B cell (primary cell): ENCODE data around the gene RPS15. TPM values are rescaled to one million over a fixed set of nuclear protein-coding genes. Genes with fewer than 3 reads are reported as not detected.

Source experiments
- ATAC-seq: fragments of 200-7000 bp; cut with Tn5 transposase; one replicate; pipeline ENCODE4 v1.10.0; 2021; ENCODE audit warnings: low read depth, mild to moderate bottlenecking, moderate number of reproducible peaks, moderate library complexity
- CTCF ChIA-PET: fragments of 350-600 bp; sonication (Branson Sonifier 250); formaldehyde crosslinking; loops from one replicate; lab custom pipeline; 2021; ENCODE audit warnings: antibody characterized with exemption, inconsistent platforms; lab: Charles Lee
- POLR2A ChIA-PET: fragments of 350-600 bp; sonication (Branson Sonifier 250); formaldehyde crosslinking; loops from one replicate; lab custom pipeline; 2021; ENCODE audit warnings: antibody characterized with exemption; lab: Charles Lee
- DNase-seq: peaks from one replicate; pipeline ENCODE4 v3.0.0; 2013
- H2AFZ ChIP-seq: 2 replicates; pipeline ENCODE4 v1.6.1; 2012; ENCODE audit warnings: mild to moderate bottlenecking, low read depth, low read length; ENCODE audit not compliant: insufficient read depth, poor library complexity, severe bottlenecking
- H3K27ac ChIP-seq, 2 donors: 1 replicate in 1 of 2; 2 replicates in 1 of 2; pipeline ENCODE4 v1.5.1; 2012 to 2013; ENCODE audit warnings: low read length in 2 of 2, mild to moderate bottlenecking in 2 of 2, moderate library complexity in 1 of 2
- H3K27me3 ChIP-seq, 4 experiments: fragments of 200-600 bp in 1 of 4; sonication (generic) in 1 of 4; replicated peaks in 1 of 4; 1 replicate in 2 of 4; 2 replicates in 2 of 4; pipeline versions ENCODE4 v1.6.1 to v1.7.0; 2013 to 2016; ENCODE audit warnings: low read length in 3 of 4, mild to moderate bottlenecking in 2 of 4, mixed read lengths in 1 of 4, moderate library complexity in 1 of 4; ENCODE audit not compliant: insufficient read depth in 4 of 4, control insufficient read depth in 3 of 4; ENCODE audit errors: control extremely low read depth in 1 of 4
- H3K36me3 ChIP-seq, 2 experiments: replicated peaks in 1 of 2; 1 replicate in 1 of 2; 2 replicates in 1 of 2; pipeline versions ENCODE4 v1.6.1 to v1.7.1; 2013; ENCODE audit warnings: low read length in 1 of 2; ENCODE audit not compliant: insufficient read depth in 2 of 2, control insufficient read depth in 1 of 2; ENCODE audit errors: control extremely low read depth in 1 of 2, extremely low read depth in 1 of 2
- H3K4me1 ChIP-seq, 2 donors: fragments of 200-600 bp in 1 of 2; sonication (generic) in 1 of 2; 1 replicate in 1 of 2; 2 replicates in 1 of 2; pipeline versions ENCODE4 v1.5.1 to v1.6.1; 2013 to 2017; ENCODE audit warnings: low read length in 2 of 2; ENCODE audit not compliant: control insufficient read depth in 2 of 2, insufficient read depth in 2 of 2
- H3K4me2 ChIP-seq: replicated peaks from 2 replicates; pipeline ENCODE3; 2012; ENCODE audit warnings: mild to moderate bottlenecking, low read depth, low read length; ENCODE audit not compliant: poor library complexity, severe bottlenecking
- H3K4me3 ChIP-seq, 5 experiments: fragments of 200-600 bp in 1 of 5; sonication (generic) in 1 of 5; 1 replicate in 3 of 5; 2 replicates in 2 of 5; pipeline versions ENCODE4 v1.5.1 to v1.7.0; 2011 to 2016; ENCODE audit warnings: low read length in 4 of 5, mild to moderate bottlenecking in 4 of 5, low read depth in 2 of 5, control low read depth in 1 of 5, moderate library complexity in 1 of 5; ENCODE audit not compliant: insufficient read depth in 1 of 5; ENCODE audit errors: control extremely low read depth in 1 of 5, extremely low read depth in 1 of 5
- H3K79me2 ChIP-seq: fragments of 200-600 bp; sonication (generic); one replicate; pipeline ENCODE4 v1.6.0; 2016; ENCODE audit warnings: low read length; ENCODE audit not compliant: control insufficient read depth, insufficient read depth
- H3K9ac ChIP-seq: fragments of 200-600 bp; sonication (generic); 2 replicates; pipeline ENCODE4 v1.6.1; 2017; ENCODE audit warnings: mild to moderate bottlenecking, low read length, moderate library complexity
- H3K9me3 ChIP-seq, 3 donors: one replicate each; pipeline versions ENCODE4 v1.6.1 to v1.7.1; 2013; ENCODE audit warnings: low read length in 2 of 3; ENCODE audit not compliant: control insufficient read depth in 2 of 3, insufficient read depth in 1 of 3; ENCODE audit errors: control extremely low read depth in 1 of 3
- H4K20me1 ChIP-seq: 2 replicates; pipeline ENCODE4 v1.6.0; 2012; ENCODE audit warnings: mild to moderate bottlenecking, low read length; ENCODE audit not compliant: insufficient read depth, control insufficient read depth, poor library complexity, severe bottlenecking
- H3K27ac Mint-ChIP-seq: one replicate; pipeline ENCODE4 v1.8.0; 2021; ENCODE audit warnings: mixed read lengths
- H3K27me3 Mint-ChIP-seq: one replicate; pipeline ENCODE4 v1.8.0; 2021; ENCODE audit warnings: mixed read lengths
- H3K4me1 Mint-ChIP-seq: one replicate; pipeline ENCODE4 v1.8.0; 2021; ENCODE audit warnings: mixed read lengths
- H3K4me3 Mint-ChIP-seq: one replicate; pipeline ENCODE4 v1.8.0; 2021; ENCODE audit warnings: mixed read lengths
- H3K9me3 Mint-ChIP-seq: one replicate; pipeline ENCODE4 v1.8.0; 2022; ENCODE audit warnings: mixed read lengths; ENCODE audit not compliant: insufficient read depth
- EZH2 ChIP-seq: IDR thresholded peaks from 2 replicates; pipeline ENCODE4 v1.6.1; 2012; ENCODE audit warnings: borderline replicate concordance, low read depth, mild to moderate bottlenecking, moderate library complexity, low read length; ENCODE audit not compliant: insufficient read depth, poor library complexity, severe bottlenecking
- WGBS: methylation state at CpG from one replicate; pipeline ENCODE4 v1.1.5; 2013; ENCODE audit warnings: missing lambda C conversion rate; ENCODE audit not compliant: insufficient coverage; 5-methylcytosine and 5-hydroxymethylcytosine counted together
- intact Hi-C: fragments of 100-400 bp; cut with micrococcal nuclease; formaldehyde crosslinking; loops from one replicate; pipeline ENCODE4 v1.10.0; 2022
- polyA plus RNA-seq: library from polyadenylated mRNA; depleted of rRNA; stranded (reverse); fragments of >200 nt; gene quantifications from 2 replicates; pipeline ENCODE4 v1.2.3, GENCODE V29; 2012
- total RNA-seq, 2 donors: library from RNA; stranded (reverse); fragments of 120-200 nt in 1 of 2; gene quantifications; 1 replicate in 1 of 2; 2 replicates in 1 of 2; pipeline versions ENCODE4 v1.2.3 to v1.2.4, GENCODE V29; 2013 to 2022
- TF ChIP-seq, protein P1 (sequence below): fragments of 200-600 bp; IDR thresholded peaks from one replicate; pipeline ENCODE4 v1.8.0; 2022; ENCODE audit warnings: antibody characterized with exemption, mild to moderate bottlenecking

RPS15 gene
- total and polyA plus RNA-seq, 2 donors (not counting 1 experiment from before 2014, with no cell fraction given), result 1,520 to 6,007 TPM

DNA sequence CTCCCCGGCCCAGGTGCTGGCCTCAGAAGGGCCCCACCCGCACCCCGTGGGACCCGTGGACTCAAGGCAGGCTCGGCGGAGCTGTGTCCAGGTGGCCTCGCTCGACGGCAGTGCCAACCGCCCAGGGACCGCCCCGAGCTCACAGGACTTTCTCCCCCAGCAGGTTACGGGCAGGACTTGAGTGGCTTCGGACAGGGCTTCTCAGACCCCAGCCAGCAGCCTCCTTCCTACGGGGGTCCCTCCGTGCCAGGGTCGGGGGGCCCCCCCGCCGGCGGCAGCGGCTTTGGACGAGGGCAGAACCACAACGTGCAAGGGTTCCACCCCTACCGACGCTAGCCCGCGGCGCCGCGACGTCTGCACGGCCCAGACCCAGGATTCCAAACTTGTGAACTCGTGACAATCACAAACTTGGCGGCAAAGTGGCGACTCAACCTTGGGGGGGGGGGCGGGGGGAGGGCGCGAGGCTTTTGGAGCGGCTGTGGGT, 3.6 kb upstream of the RPS15 start:
- DNase-seq, result no peak
- Mint-ChIP-seq H3K27me3 (no peaks in the 10 kb centered on the region), H3K4me3 (no peak overlapping the region), H3K9me3 (no peaks in the 10 kb centered on the region), H3K27ac (no peak overlapping the region), H3K4me1 (peaks cover 8% of the 10 kb centered on the region)
- intact Hi-C loops, result no loop called here
- POLR2A ChIA-PET, result no interaction called here
- TF ChIP-seq, protein P1, sequence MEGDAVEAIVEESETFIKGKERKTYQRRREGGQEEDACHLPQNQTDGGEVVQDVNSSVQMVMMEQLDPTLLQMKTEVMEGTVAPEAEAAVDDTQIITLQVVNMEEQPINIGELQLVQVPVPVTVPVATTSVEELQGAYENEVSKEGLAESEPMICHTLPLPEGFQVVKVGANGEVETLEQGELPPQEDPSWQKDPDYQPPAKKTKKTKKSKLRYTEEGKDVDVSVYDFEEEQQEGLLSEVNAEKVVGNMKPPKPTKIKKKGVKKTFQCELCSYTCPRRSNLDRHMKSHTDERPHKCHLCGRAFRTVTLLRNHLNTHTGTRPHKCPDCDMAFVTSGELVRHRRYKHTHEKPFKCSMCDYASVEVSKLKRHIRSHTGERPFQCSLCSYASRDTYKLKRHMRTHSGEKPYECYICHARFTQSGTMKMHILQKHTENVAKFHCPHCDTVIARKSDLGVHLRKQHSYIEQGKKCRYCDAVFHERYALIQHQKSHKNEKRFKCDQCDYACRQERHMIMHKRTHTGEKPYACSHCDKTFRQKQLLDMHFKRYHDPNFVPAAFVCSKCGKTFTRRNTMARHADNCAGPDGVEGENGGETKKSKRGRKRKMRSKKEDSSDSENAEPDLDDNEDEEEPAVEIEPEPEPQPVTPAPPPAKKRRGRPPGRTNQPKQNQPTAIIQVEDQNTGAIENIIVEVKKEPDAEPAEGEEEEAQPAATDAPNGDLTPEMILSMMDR, result no peak
- no peak for TF ChIP-seq EZH2
- Histone ChIP-seq H3K27me3 (no peaks in the 10 kb centered on the region), H2AFZ (no peak overlapping the region), H3K36me3 (peaks cover 0 to 51% of the 10 kb centered on the region in 2 experiments), H3K4me1 (peaks cover 6 to 14% of the 10 kb centered on the region in 2 donors), H4K20me1 (peaks cover 58% of the 10 kb centered on the region), H3K79me2 (peaks cover 40% of the 10 kb centered on the region), H3K4me3 (no peak overlapping the region), H3K9me3 (no peaks in the 10 kb centered on the region), H3K9ac (no peak overlapping the region), H3K4me2 (no peak overlapping the region), H3K27ac (no peak overlapping the region)
- no peak for ATAC-seq
- 95% methylated on average over 27 of the region's 39 CpGs for WGBS
- CTCF ChIA-PET, result interaction anchor here (1.3 kb wide), 1 partner anchor 190 kb away, joined by 3 read pairs; no protein-coding TSS in a partner anchor

DNA sequence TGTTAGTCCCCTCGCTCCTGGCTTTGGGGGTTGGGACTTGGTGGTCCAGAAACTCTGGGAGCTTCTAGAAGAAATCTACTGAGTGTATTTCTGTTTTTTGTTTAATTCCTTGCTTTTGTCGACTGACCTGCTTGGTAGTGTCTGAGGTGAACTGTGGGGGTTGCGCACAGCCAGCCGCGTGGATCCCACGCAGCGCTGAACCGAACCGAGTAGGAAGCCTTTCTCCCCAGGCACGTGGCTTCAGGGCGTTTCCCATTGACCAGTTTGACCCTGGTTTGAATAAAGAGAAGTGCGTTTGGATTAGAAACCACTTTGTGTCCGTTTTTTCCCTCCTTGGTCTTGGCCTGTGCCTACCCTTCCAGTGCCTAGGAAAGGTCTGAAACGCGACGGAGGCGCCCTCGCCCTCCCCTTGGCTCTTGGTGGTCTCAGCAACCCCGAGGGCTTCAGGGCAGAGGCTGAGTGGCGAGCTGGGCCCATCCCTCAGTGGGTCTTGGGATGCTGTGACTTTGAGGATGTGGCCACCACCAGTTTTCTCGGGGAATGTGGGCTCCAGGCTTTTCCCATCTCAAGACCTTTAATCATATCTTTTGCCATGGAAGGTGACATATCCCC, 2.7 kb upstream of the RPS15 start:
- Histone ChIP-seq H3K9ac (no peak overlapping the region), H3K9me3 (no peaks in the 10 kb centered on the region), H3K79me2 (peaks cover 41% of the 10 kb centered on the region), H3K4me1 (peaks cover 7 to 16% of the 10 kb centered on the region in 2 donors), H3K36me3 (peaks cover 0 to 52% of the 10 kb centered on the region in 2 experiments), H3K4me3 (no peak overlapping the region), H3K4me2 (no peak overlapping the region), H2AFZ (no peak overlapping the region), H4K20me1 (peaks cover 62% of the 10 kb centered on the region), H3K27me3 (no peaks in the 10 kb centered on the region), H3K27ac (no peak overlapping the region)
- Mint-ChIP-seq H3K4me1 (peaks cover 14% of the 10 kb centered on the region), H3K27me3 (no peaks in the 10 kb centered on the region), H3K4me3 (no peak overlapping the region), H3K9me3 (no peaks in the 10 kb centered on the region), H3K27ac (no peak overlapping the region)
- DNase-seq (no peak), ATAC-seq (no peak)
- intact Hi-C loops, result no loop called here
- CTCF ChIA-PET, result interaction anchor here (1.3 kb wide), 1 partner anchor 191 kb away, joined by 3 read pairs; no protein-coding TSS in a partner anchor
- POLR2A ChIA-PET, result no interaction called here
- 92% methylated on average over 19 of the region's 21 CpGs for WGBS
- TF ChIP-seq, protein P1, result no peak
- no peak for TF ChIP-seq EZH2
